Endothelial cell of umbilical vein (primary cell): ENCODE results near the gene CERS6.

ENCODE experiments used
- CTCF ChIP-seq, 2 donors: IDR thresholded peaks; 1 replicate in 1 of 2; 2 replicates in 1 of 2; pipeline ENCODE4 v1.5.1; 2011; ENCODE audit warnings: low read length in 2 of 2, mild to moderate bottlenecking in 2 of 2, moderate library complexity in 2 of 2, control low read depth in 1 of 2, inconsistent platforms in 1 of 2, low read depth in 1 of 2; ENCODE audit not compliant: insufficient read depth in 1 of 2; ENCODE audit errors: extremely low read depth in 1 of 2
- EZH2 ChIP-seq: IDR thresholded peaks from 2 replicates; pipeline ENCODE4 v1.6.1; 2012; ENCODE audit warnings: borderline replicate concordance, low read depth, mild to moderate bottlenecking, moderate library complexity, low read length, inconsistent platforms; ENCODE audit not compliant: severe bottlenecking
- FOS ChIP-seq: IDR thresholded peaks from 2 replicates; pipeline ENCODE4 v1.6.1; 2011; ENCODE audit warnings: mild to moderate bottlenecking, low read length, moderate library complexity, borderline replicate concordance; ENCODE audit not compliant: insufficient read depth
- GATA2 ChIP-seq: IDR thresholded peaks from 2 replicates; pipeline ENCODE4 v1.7.0; 2011; ENCODE audit warnings: low read depth, mild to moderate bottlenecking, moderate library complexity, mixed read lengths, low read length; ENCODE audit not compliant: insufficient read length, insufficient read depth
- JUN ChIP-seq: IDR thresholded peaks from 2 replicates; pipeline ENCODE4 v1.6.1; 2011; ENCODE audit warnings: borderline replicate concordance, low read depth; ENCODE audit not compliant: insufficient read length, insufficient read depth
- POLR2A ChIP-seq: IDR thresholded peaks from 2 replicates; pipeline ENCODE4 v1.6.1; 2012; ENCODE audit warnings: low read depth, mild to moderate bottlenecking, control low read depth, low read length
- POLR2AphosphoS5 ChIP-seq: IDR thresholded peaks from 2 replicates; pipeline ENCODE4 v1.6.1; 2012; ENCODE audit warnings: low read depth, mild to moderate bottlenecking, control low read depth, low read length, moderate library complexity; ENCODE audit not compliant: insufficient read depth

GRCh38 chr2:168457190-168457895 is 1.3 kb downstream of the CERS6 start:
- TF ChIP-seq POLR2A (no peak), CTCF (IDR thresholded peaks at IDR 0.05; ENCODE audit: extremely low read depth in 1 of 2, insufficient read depth in 1 of 2, low read depth in 1 of 2, low read length in 2 of 2) (no peak), POLR2AphosphoS5 (no peak), JUN (no peak), GATA2 (no peak), FOS (no peak), EZH2 (no peak)
